ENCODE measurements around the gene STXBP1. TPM values are rescaled to one million over a fixed set of nuclear protein-coding genes. Genes with fewer than 3 reads are reported as not detected.

The STXBP1 gene
- total and polyA plus RNA-seq, 2 experiments from 2014 or later, result 48.6 to 50.4 TPM

DNA sequence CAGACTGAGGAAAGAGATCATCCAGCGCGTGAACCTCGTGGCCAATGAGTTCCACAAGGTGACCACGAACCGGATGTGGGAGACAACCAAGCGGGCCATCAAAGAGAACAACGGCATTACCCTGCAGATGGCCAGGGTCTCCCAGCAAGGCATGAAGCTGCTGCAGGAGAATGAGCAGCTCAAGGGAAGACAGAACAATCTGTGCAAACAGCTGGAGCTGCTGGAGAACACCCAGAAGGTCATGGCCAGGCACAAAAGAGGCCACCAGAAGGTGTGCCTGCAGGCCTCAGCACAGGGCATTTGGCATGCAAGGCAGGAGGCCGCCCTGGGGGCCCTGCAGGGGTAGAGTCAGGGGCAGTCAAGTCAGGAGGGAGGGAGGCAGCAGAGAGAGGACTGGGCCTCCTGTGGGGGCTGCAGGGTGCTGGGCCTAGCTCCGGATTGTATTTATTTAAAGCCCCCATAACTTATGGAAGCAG lies 99.2 kb downstream of the STXBP1 start:
- peaks cover 30% of the 10 kb centered on the region for H3K4me1 Mint-ChIP-seq
- H3K4me3 Mint-ChIP-seq, result peak overlapping the region; percentile 22; the same call in 1 of the 3 replicates
- H3K27ac Mint-ChIP-seq, result no peak overlapping the region
- Histone ChIP-seq H3K27ac (ENCODE audit: low read depth) (no peak overlapping the region), H2AFZ (no peak overlapping the region), H3K79me2 (replicated peaks; ENCODE audit: insufficient read depth) (no peaks in the 10 kb centered on the region), H4K20me1 (replicated peaks; ENCODE audit: insufficient read depth) (no peaks in the 10 kb centered on the region), H3K4me2 (peak overlapping the region; percentile 51), H3K4me1 (ENCODE audit: insufficient read depth) (peaks cover 14% of the 10 kb centered on the region), H3K36me3 (ENCODE audit: insufficient read depth) (no peaks in the 10 kb centered on the region), H3F3A (replicated peaks; ENCODE audit: low read depth) (0 out of 2 replicates have a peak, but pooled peaks cover 12% of the 10 kb centered on the region), H3K9me2 (ENCODE audit: insufficient read depth) (no peaks in the 10 kb centered on the region), H3K4me3 (no peak overlapping the region), H3K27me3 (ENCODE audit: insufficient read depth) (no peaks in the 10 kb centered on the region)
- peaks cover 15% of the 10 kb centered on the region for H3K27me3 Mint-ChIP-seq (ENCODE audit: insufficient read depth, low read depth, poor library complexity)
- ATAC-seq (no peak), DNase-seq (ENCODE audit: low spot score) (no peak)
- no peaks in the 10 kb centered on the region; the same call in 2 of the 3 replicates for H3K36me3 Mint-ChIP-seq (ENCODE audit: low read depth)
- TF ChIP-seq, protein P1, sequence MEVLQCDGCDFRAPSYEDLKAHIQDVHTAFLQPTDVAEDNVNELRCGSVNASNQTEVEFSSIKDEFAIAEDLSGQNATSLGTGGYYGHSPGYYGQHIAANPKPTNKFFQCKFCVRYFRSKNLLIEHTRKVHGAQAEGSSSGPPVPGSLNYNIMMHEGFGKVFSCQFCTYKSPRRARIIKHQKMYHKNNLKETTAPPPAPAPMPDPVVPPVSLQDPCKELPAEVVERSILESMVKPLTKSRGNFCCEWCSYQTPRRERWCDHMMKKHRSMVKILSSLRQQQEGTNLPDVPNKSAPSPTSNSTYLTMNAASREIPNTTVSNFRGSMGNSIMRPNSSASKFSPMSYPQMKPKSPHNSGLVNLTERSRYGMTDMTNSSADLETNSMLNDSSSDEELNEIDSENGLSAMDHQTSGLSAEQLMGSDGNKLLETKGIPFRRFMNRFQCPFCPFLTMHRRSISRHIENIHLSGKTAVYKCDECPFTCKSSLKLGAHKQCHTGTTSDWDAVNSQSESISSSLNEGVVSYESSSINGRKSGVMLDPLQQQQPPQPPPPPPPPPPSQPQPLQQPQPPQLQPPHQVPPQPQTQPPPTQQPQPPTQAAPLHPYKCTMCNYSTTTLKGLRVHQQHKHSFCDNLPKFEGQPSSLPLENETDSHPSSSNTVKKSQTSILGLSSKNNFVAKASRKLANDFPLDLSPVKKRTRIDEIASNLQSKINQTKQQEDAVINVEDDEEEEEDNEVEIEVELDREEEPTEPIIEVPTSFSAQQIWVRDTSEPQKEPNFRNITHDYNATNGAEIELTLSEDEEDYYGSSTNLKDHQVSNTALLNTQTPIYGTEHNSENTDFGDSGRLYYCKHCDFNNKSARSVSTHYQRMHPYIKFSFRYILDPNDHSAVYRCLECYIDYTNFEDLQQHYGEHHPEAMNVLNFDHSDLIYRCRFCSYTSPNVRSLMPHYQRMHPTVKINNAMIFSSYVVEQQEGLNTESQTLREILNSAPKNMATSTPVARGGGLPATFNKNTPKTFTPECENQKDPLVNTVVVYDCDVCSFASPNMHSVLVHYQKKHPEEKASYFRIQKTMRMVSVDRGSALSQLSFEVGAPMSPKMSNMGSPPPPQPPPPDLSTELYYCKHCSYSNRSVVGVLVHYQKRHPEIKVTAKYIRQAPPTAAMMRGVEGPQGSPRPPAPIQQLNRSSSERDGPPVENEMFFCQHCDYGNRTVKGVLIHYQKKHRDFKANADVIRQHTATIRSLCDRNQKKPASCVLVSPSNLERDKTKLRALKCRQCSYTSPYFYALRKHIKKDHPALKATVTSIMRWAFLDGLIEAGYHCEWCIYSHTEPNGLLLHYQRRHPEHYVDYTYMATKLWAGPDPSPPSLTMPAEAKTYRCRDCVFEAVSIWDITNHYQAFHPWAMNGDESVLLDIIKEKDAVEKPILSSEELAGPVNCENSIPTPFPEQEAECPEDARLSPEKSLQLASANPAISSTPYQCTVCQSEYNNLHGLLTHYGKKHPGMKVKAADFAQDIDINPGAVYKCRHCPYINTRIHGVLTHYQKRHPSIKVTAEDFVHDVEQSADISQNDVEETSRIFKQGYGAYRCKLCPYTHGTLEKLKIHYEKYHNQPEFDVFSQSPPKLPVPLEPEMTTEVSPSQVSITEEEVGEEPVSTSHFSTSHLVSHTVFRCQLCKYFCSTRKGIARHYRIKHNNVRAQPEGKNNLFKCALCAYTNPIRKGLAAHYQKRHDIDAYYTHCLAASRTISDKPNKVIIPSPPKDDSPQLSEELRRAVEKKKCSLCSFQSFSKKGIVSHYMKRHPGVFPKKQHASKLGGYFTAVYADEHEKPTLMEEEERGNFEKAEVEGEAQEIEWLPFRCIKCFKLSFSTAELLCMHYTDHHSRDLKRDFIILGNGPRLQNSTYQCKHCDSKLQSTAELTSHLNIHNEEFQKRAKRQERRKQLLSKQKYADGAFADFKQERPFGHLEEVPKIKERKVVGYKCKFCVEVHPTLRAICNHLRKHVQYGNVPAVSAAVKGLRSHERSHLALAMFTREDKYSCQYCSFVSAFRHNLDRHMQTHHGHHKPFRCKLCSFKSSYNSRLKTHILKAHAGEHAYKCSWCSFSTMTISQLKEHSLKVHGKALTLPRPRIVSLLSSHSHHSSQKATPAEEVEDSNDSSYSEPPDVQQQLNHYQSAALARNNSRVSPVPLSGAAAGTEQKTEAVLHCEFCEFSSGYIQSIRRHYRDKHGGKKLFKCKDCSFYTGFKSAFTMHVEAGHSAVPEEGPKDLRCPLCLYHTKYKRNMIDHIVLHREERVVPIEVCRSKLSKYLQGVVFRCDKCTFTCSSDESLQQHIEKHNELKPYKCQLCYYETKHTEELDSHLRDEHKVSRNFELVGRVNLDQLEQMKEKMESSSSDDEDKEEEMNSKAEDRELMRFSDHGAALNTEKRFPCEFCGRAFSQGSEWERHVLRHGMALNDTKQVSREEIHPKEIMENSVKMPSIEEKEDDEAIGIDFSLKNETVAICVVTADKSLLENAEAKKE (CRISPR knock-in tag; IDR thresholded peaks at IDR 0.05), result no peak
- no peak for TF ChIP-seq ZNF331 (CRISPR knock-in tag; IDR thresholded peaks at IDR 0.05; ENCODE audit: low read depth)
- TF ChIP-seq, protein P2, sequence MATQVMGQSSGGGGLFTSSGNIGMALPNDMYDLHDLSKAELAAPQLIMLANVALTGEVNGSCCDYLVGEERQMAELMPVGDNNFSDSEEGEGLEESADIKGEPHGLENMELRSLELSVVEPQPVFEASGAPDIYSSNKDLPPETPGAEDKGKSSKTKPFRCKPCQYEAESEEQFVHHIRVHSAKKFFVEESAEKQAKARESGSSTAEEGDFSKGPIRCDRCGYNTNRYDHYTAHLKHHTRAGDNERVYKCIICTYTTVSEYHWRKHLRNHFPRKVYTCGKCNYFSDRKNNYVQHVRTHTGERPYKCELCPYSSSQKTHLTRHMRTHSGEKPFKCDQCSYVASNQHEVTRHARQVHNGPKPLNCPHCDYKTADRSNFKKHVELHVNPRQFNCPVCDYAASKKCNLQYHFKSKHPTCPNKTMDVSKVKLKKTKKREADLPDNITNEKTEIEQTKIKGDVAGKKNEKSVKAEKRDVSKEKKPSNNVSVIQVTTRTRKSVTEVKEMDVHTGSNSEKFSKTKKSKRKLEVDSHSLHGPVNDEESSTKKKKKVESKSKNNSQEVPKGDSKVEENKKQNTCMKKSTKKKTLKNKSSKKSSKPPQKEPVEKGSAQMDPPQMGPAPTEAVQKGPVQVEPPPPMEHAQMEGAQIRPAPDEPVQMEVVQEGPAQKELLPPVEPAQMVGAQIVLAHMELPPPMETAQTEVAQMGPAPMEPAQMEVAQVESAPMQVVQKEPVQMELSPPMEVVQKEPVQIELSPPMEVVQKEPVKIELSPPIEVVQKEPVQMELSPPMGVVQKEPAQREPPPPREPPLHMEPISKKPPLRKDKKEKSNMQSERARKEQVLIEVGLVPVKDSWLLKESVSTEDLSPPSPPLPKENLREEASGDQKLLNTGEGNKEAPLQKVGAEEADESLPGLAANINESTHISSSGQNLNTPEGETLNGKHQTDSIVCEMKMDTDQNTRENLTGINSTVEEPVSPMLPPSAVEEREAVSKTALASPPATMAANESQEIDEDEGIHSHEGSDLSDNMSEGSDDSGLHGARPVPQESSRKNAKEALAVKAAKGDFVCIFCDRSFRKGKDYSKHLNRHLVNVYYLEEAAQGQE (IDR thresholded peaks at IDR 0.05; ENCODE audit: unreplicated experiment), result no peak
- no peak for TF ChIP-seq EZH2phosphoT487 (IDR thresholded peaks at IDR 0.05; ENCODE audit: unreplicated experiment)
- TF ChIP-seq, protein P3, sequence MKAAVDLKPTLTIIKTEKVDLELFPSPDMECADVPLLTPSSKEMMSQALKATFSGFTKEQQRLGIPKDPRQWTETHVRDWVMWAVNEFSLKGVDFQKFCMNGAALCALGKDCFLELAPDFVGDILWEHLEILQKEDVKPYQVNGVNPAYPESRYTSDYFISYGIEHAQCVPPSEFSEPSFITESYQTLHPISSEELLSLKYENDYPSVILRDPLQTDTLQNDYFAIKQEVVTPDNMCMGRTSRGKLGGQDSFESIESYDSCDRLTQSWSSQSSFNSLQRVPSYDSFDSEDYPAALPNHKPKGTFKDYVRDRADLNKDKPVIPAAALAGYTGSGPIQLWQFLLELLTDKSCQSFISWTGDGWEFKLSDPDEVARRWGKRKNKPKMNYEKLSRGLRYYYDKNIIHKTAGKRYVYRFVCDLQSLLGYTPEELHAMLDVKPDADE (IDR thresholded peaks at IDR 0.05), result no peak
- TF ChIP-seq, protein P4, sequence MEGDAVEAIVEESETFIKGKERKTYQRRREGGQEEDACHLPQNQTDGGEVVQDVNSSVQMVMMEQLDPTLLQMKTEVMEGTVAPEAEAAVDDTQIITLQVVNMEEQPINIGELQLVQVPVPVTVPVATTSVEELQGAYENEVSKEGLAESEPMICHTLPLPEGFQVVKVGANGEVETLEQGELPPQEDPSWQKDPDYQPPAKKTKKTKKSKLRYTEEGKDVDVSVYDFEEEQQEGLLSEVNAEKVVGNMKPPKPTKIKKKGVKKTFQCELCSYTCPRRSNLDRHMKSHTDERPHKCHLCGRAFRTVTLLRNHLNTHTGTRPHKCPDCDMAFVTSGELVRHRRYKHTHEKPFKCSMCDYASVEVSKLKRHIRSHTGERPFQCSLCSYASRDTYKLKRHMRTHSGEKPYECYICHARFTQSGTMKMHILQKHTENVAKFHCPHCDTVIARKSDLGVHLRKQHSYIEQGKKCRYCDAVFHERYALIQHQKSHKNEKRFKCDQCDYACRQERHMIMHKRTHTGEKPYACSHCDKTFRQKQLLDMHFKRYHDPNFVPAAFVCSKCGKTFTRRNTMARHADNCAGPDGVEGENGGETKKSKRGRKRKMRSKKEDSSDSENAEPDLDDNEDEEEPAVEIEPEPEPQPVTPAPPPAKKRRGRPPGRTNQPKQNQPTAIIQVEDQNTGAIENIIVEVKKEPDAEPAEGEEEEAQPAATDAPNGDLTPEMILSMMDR (conservative IDR thresholded peaks at IDR 0.05; ENCODE audit: low read depth in 2 of 2), result no peak
- TF ChIP-seq POLR2AphosphoS5 (IDR thresholded peaks at IDR 0.05; ENCODE audit: low read depth), result no peak
- no peak for TF ChIP-seq NANOG (IDR thresholded peaks at IDR 0.05; ENCODE audit: borderline replicate concordance)
- TF ChIP-seq ZNF114 (CRISPR knock-in tag; IDR thresholded peaks at IDR 0.05), result no peak
- no peak for TF ChIP-seq CREB1 (CRISPR knock-in tag; IDR thresholded peaks at IDR 0.05; ENCODE audit: low read depth)
- no peak for TF ChIP-seq STAT1 (IDR thresholded peaks at IDR 0.05; ENCODE audit: unreplicated experiment)
- TF ChIP-seq JUNB (IDR thresholded peaks at IDR 0.05; ENCODE audit: unreplicated experiment), result no peak
- no peak for TF ChIP-seq EZH2 (IDR thresholded peaks at IDR 0.05; ENCODE audit: low read depth, unreplicated experiment)
- H3K9me3 Mint-ChIP-seq, result peaks cover 4% of the 10 kb centered on the region; the same call in 2 of the 3 replicates

Measured in GM23338 (cell line).